Femur (tissue), 1 donor: ENCODE results near the gene DXO.
"Not testable (repeated sequence)": the region's sequence is repeated elsewhere in the genome, so short reads cannot be mapped to it uniquely, and the experiment has no call there.

ENCODE experiments used
- DNase-seq: peaks from one replicate; pipeline ENCODE4 v3.0.0-alpha.2; 2017

Gene DXO

GRCh38 chr6:31971993-31972708 lies at the start of gene DXO:
TSS of gene DXO (minus strand) at chr6:31972138. CDS start at chr6:31971675, 463 bp downstream.
- DNase-seq = peak; percentile 97

- DNase-seq = not testable (repeated sequence)
These were observed 42.6 kb upstream of the DXO start, which contains the start of gene C4B for GRCh38 chr6:32014547-32014946. TSS of gene C4B (plus strand) at chr6:32014795. CDS start at chr6:32014846, 51 bp downstream.

- DNase-seq = not testable (repeated sequence)
These were observed 41.8 kb upstream of the DXO start for GRCh38 chr6:32013738-32014137.

- DNase-seq = not testable (repeated sequence)
These were observed 41.1 kb upstream of the DXO start for GRCh38 chr6:32012941-32013617.

- not testable (repeated sequence) for DNase-seq
These were observed 39.1 kb upstream of the DXO start for GRCh38 chr6:32010856-32011530.

GRCh38 chr6:32009537-32009936 lies 37.6 kb upstream of the DXO start:
- DNase-seq = not testable (repeated sequence)

GRCh38 chr6:32008616-32009015 lies 36.7 kb upstream of the DXO start:
- DNase-seq = not testable (repeated sequence)

GRCh38 chr6:32008037-32008436 lies 36.1 kb upstream of the DXO start:
- not testable (repeated sequence) for DNase-seq

- DNase-seq = not testable (repeated sequence)
These were observed 35.1 kb upstream of the DXO start for GRCh38 chr6:32007086-32007485.

GRCh38 chr6:32005991-32006529 lies 34.1 kb upstream of the DXO start:
- DNase-seq = not testable (repeated sequence)

- DNase-seq = not testable (repeated sequence)
These were observed 33.6 kb upstream of the DXO start for GRCh38 chr6:32005538-32005880.

GRCh38 chr6:32004864-32005537 lies 33.1 kb upstream of the DXO start:
- not testable (repeated sequence) for DNase-seq

GRCh38 chr6:32004393-32004792 lies 32.5 kb upstream of the DXO start:
- not testable (repeated sequence) for DNase-seq

- not testable (repeated sequence) for DNase-seq
These were observed 31.4 kb upstream of the DXO start for GRCh38 chr6:32003301-32003700.

- DNase-seq = not testable (repeated sequence)
These were observed 30.8 kb upstream of the DXO start for GRCh38 chr6:32002546-32003268.

- not testable (repeated sequence) for DNase-seq
These were observed 24.4 kb upstream of the DXO start for GRCh38 chr6:31996385-31996784.

- DNase-seq = not testable (repeated sequence)
These were observed 22.5 kb upstream of the DXO start for GRCh38 chr6:31994421-31994820.

- not testable (repeated sequence) for DNase-seq
These were observed 17.4 kb upstream of the DXO start for GRCh38 chr6:31989363-31989762.

GRCh38 chr6:31981744-31982143 lies 9.8 kb upstream of the DXO start, which contains the start of gene C4A:
TSS of gene C4A (plus strand) at chr6:31982057. CDS start at chr6:31982108, 51 bp downstream.
- DNase-seq = not testable (repeated sequence)

- not testable (repeated sequence) for DNase-seq
These were observed 9.1 kb upstream of the DXO start for GRCh38 chr6:31980998-31981397.

- DNase-seq = not testable (repeated sequence)
These were observed 8.4 kb upstream of the DXO start for GRCh38 chr6:31980195-31980876.
